HCT116 (cell line): ENCODE results near the gene FGF1. TPM values are rescaled to one million over a fixed set of nuclear protein-coding genes. Genes with fewer than 3 reads are reported as not detected.

ENCODE experiments used
- ATAC-seq: fragments of 200-7000 bp; cut with Tn5 transposase; 2 replicates; pipeline ENCODE4 v1.9.1; 2020; ENCODE audit warnings: mild to moderate bottlenecking, moderate library complexity
- BruUV-seq: library from RNA; stranded (reverse); fragments of 400-500 nt; replicated peaks from 2 replicates; lab custom pipeline; 2021; lab: Mats Ljungman, UMichigan
- CTCF ChIA-PET: fragments of 300-600 bp; sonication (Branson Sonifier 250); formaldehyde crosslinking; loops from one replicate; lab custom pipeline; 2021; ENCODE audit warnings: antibody characterized with exemption; lab: Charles Lee
- POLR2A ChIA-PET: fragments of 300-600, 350-600 bp; sonication (Branson Sonifier 250); formaldehyde crosslinking; loops from one replicate; lab custom pipeline; 2021; ENCODE audit warnings: antibody characterized with exemption; lab: Charles Lee
- RAD21 ChIA-PET, 2 experiments: fragments of 300-600 bp; sonication (Branson Sonifier 250); formaldehyde crosslinking; loops; one replicate each; lab custom pipeline; 2023; ENCODE audit warnings: low total read pairs in 2 of 2; ENCODE audit not compliant: uncharacterized antibody in 2 of 2, unreplicated experiment in 2 of 2, low non-redundant PET in 1 of 2; lab: Charles Lee
- DNase-seq: peaks from one replicate; pipeline ENCODE4 v3.0.0-alpha.2; 2010; ENCODE audit warnings: low read depth, low spot score
- H2AFZ ChIP-seq: fragments of 200-600 bp; shearing (Covaris generic), sonication (generic); 2 replicates; pipeline ENCODE4 v1.6.1; 2017; ENCODE audit warnings: low read depth, mixed run types, mixed read lengths, antibody characterized with exemption, low read length; ENCODE audit not compliant: poor library complexity, severe bottlenecking
- H3K27ac ChIP-seq: 2 replicates; pipeline ENCODE4 v1.5.1; 2012; ENCODE audit warnings: low read depth, low read length
- H3K27me3 ChIP-seq: fragments of 200-600 bp; sonication (generic); 2 replicates; pipeline ENCODE4 v1.6.1; 2016; ENCODE audit warnings: mixed run types, low read length, mixed read lengths; ENCODE audit not compliant: insufficient read depth
- H3K36me3 ChIP-seq, 2 experiments: fragments of 200-500 bp in 1 of 2; fragments of 200-600 bp in 1 of 2; sonication (Bioruptor generic) in 1 of 2; sonication (generic) in 1 of 2; 2 replicates each; pipeline versions ENCODE4 v1.5.1 to v1.6.1; 2014 to 2016; ENCODE audit warnings: low read length in 2 of 2, inconsistent platforms in 1 of 2, mixed read lengths in 1 of 2, mixed run types in 1 of 2; ENCODE audit not compliant: insufficient read depth in 2 of 2, control insufficient read depth in 1 of 2
- H3K4me1 ChIP-seq, 2 experiments: fragments of 200-600 bp in 1 of 2; sonication (generic) in 1 of 2; 2 replicates each; pipeline versions ENCODE4 v1.5.1 to v1.6.1; 2012 to 2017; ENCODE audit warnings: low read length in 2 of 2, inconsistent platforms in 1 of 2, mild to moderate bottlenecking in 1 of 2, mixed read lengths in 1 of 2, mixed run types in 1 of 2, moderate library complexity in 1 of 2; ENCODE audit not compliant: insufficient read depth in 2 of 2, control insufficient read depth in 1 of 2
- H3K4me2 ChIP-seq: fragments of 200-600 bp; sonication (generic); 2 replicates; pipeline ENCODE4 v1.6.1; 2017; ENCODE audit warnings: mixed run types, low read length, mixed read lengths
- H3K4me3 ChIP-seq, 2 experiments: fragments of 200-600 bp in 1 of 2; sonication (generic) in 1 of 2; replicated peaks in 1 of 2; 2 replicates each; pipeline ENCODE4 v1.5.1; 2011 to 2016; ENCODE audit warnings: low read length in 2 of 2, control low read depth in 1 of 2, low read depth in 1 of 2, mild to moderate bottlenecking in 1 of 2, mixed read lengths in 1 of 2, mixed run types in 1 of 2
- H3K79me2 ChIP-seq: fragments of 200-600 bp; sonication (generic); 2 replicates; pipeline ENCODE4 v1.6.1; 2017; ENCODE audit warnings: mild to moderate bottlenecking, mixed run types, low read length, moderate library complexity, mixed read lengths; ENCODE audit not compliant: insufficient read depth
- H3K9ac ChIP-seq: fragments of 200-600 bp; sonication (generic); 2 replicates; pipeline ENCODE4 v1.6.1; 2016; ENCODE audit warnings: low read length, mixed read lengths
- H3K9me2 ChIP-seq: fragments of 200-600 bp; sonication (generic), shearing (Covaris generic); 2 replicates; pipeline ENCODE4 v1.6.1; 2017; ENCODE audit warnings: mixed run types, mild to moderate bottlenecking, moderate library complexity; ENCODE audit not compliant: insufficient read depth
- H3K9me3 ChIP-seq, 2 experiments: fragments of 200-500 bp in 1 of 2; fragments of 200-600 bp in 1 of 2; sonication (Bioruptor generic) in 1 of 2; sonication (generic) in 1 of 2; 2 replicates each; pipeline ENCODE4 v1.6.1; 2014 to 2017; ENCODE audit warnings: low read length in 2 of 2, mixed read lengths in 2 of 2, inconsistent platforms in 1 of 2, low read depth in 1 of 2, mild to moderate bottlenecking in 1 of 2, mixed run types in 1 of 2, moderate library complexity in 1 of 2; ENCODE audit not compliant: control insufficient read depth in 1 of 2, insufficient read depth in 1 of 2
- H4K20me1 ChIP-seq: fragments of 200-600 bp; sonication (generic), shearing (Covaris generic); 2 replicates; pipeline ENCODE4 v1.6.1; 2017; ENCODE audit warnings: mixed run types, mild to moderate bottlenecking, moderate library complexity; ENCODE audit not compliant: insufficient read depth
- CEBPB ChIP-seq: IDR thresholded peaks from 2 replicates; pipeline ENCODE4 v1.6.1; 2012; ENCODE audit warnings: low read depth
- EZH2 ChIP-seq: fragments of 200-600 bp; sonication (generic); IDR thresholded peaks from 2 replicates; pipeline ENCODE4 v1.6.1; 2017; ENCODE audit warnings: antibody characterized with exemption, mixed run types
- EZH2phosphoT487 ChIP-seq: fragments of 200-600 bp; IDR thresholded peaks from 2 replicates; pipeline ENCODE4 v1.6.1; 2018; ENCODE audit warnings: antibody characterized with exemption, borderline replicate concordance
- FOSL1 ChIP-seq: IDR thresholded peaks from 2 replicates; pipeline ENCODE4 v1.6.1; 2012; ENCODE audit warnings: low read depth
- MAX ChIP-seq: IDR thresholded peaks from 2 replicates; pipeline ENCODE4 v1.6.1; 2012
- POLR2A ChIP-seq: IDR thresholded peaks from 2 replicates; pipeline ENCODE4 v1.7.0; 2011; ENCODE audit warnings: borderline replicate concordance; ENCODE audit not compliant: insufficient read depth, insufficient read length; ENCODE audit errors: extremely low read depth
- RAD21 ChIP-seq: IDR thresholded peaks from 2 replicates; pipeline ENCODE4 v1.6.1; 2012; ENCODE audit warnings: low read depth, mild to moderate bottlenecking
- REST ChIP-seq: IDR thresholded peaks from 2 replicates; pipeline ENCODE4 v1.6.1; 2012; ENCODE audit warnings: low read depth
- TCF7L2 ChIP-seq: IDR thresholded peaks from 2 replicates; pipeline ENCODE4 v1.7.0; 2011; ENCODE audit warnings: borderline replicate concordance, inconsistent platforms; ENCODE audit not compliant: insufficient read depth, insufficient read length; ENCODE audit errors: extremely low read depth
- ZNF274 ChIP-seq: fragments of 200-500 bp; sonication (Bioruptor generic); IDR thresholded peaks from 2 replicates; pipeline ENCODE4 v1.6.1; 2014; ENCODE audit warnings: mild to moderate bottlenecking, low read depth, low read length, inconsistent platforms
- intact Hi-C: fragments of 100-400 bp; cut with micrococcal nuclease; formaldehyde crosslinking; loops from 2 replicates; pipeline ENCODE4 v1.10.0; 2022
- total RNA-seq: library from RNA; stranded (reverse); gene quantifications from one replicate; pipeline ENCODE4 v1.2.1, GENCODE V29; 2021; ENCODE audit not compliant: unreplicated experiment

The FGF1 gene
- total RNA-seq, 1 experiment from 2014 or later = not detected

GRCh38 chr5:142614054-142614453 is 71.8 kb downstream of the FGF1 start (continued):
- TF ChIP-seq REST (no peak), RAD21 (no peak), EZH2phosphoT487 (no peak), TCF7L2 (no peak), EZH2 (no peak), POLR2A (no peak), CEBPB (no peak), ZNF274 (no peak), MAX (no peak), FOSL1 (no peak)
- TF ChIP-seq, all 23 proteins: peak for 0

- TF ChIP-seq ZNF274 = no peak
- no peak for TF ChIP-seq REST
- Histone ChIP-seq H3K9me3 (no peaks in the 10 kb centered on the region), H4K20me1 (no peaks in the 10 kb centered on the region), H3K79me2 (no peaks in the 10 kb centered on the region), H3K4me2 (no peak overlapping the region), H2AFZ (no peak overlapping the region), H3K9me2 (no peaks in the 10 kb centered on the region), H3K4me3 (no peak overlapping the region), H3K4me1 (peaks cover 0 to 7% of the 10 kb centered on the region in 2 experiments; a peak in 2 of 4 replicates), H3K27me3 (no peaks in the 10 kb centered on the region), H3K27ac (no peak overlapping the region), H3K9ac (no peak overlapping the region), H3K36me3 (no peaks in the 10 kb centered on the region)
- DNase-seq (no peak), ATAC-seq (no peak)
- intact Hi-C loops = loop anchor here (5.0 kb wide), 1 partner anchor 269 kb away; no protein-coding TSS in a partner anchor
- ChIA-PET POLR2A (no interaction called here), CTCF (interaction anchor here (1.3 kb wide), 1 partner anchor 86 kb away, joined by 3 read pairs; no protein-coding TSS in a partner anchor), RAD21 (no interaction called here)
- no TSS peak for BruUV-seq
Measured at GRCh38 chr5:142613271-142613671, 72.6 kb downstream of the FGF1 start.
